ENCODE measurements around the gene OR5AU1. TPM values are rescaled to one million over a fixed set of nuclear protein-coding genes. Genes with fewer than 3 reads are reported as not detected.

The OR5AU1 gene
- total and polyA plus RNA-seq, 2 experiments from 2014 or later = not detected

GRCh38 chr14:21121122-21121521 is 34.7 kb downstream of the OR5AU1 start:
- Histone ChIP-seq H3K27ac (no peak overlapping the region), H3K4me1 (ENCODE audit: insufficient read depth) (no peaks in the 10 kb centered on the region), H3K9me2 (replicated peaks; ENCODE audit: insufficient read depth) (no peaks in the 10 kb centered on the region), H2AFZ (no peak overlapping the region), H3K36me3 (replicated peaks; ENCODE audit: insufficient read depth, low read depth) (no peaks in the 10 kb centered on the region), H3K79me2 (no peaks in the 10 kb centered on the region), H3K4me3 (no peak overlapping the region), H3K27me3 (no peaks in the 10 kb centered on the region), H4K20me1 (ENCODE audit: insufficient read depth, poor library complexity, severe bottlenecking) (no peaks in the 10 kb centered on the region), H3K4me2 (no peak overlapping the region), H3K9me3 (ENCODE audit: low read depth) (no peaks in the 10 kb centered on the region)
- TF ChIP-seq CTCF (IDR thresholded peaks at IDR 0.05; ENCODE audit: poor library complexity) (no peak), EZH2 (IDR thresholded peaks at IDR 0.05; ENCODE audit: borderline replicate concordance) (no peak), EZH2phosphoT487 (IDR thresholded peaks at IDR 0.05; ENCODE audit: low read depth, severe bottlenecking, unreplicated experiment) (no peak)
- DNase-seq (ENCODE audit: low spot score) = no peak
- 74% methylated on average over 1 of the region's 1 CpG for WGBS (ENCODE audit: low lambda C conversion rate, missing lambda C conversion rate)

- Histone ChIP-seq H4K20me1 (ENCODE audit: insufficient read depth, poor library complexity, severe bottlenecking) (no peaks in the 10 kb centered on the region), H3K27me3 (no peaks in the 10 kb centered on the region), H3K9me2 (replicated peaks; ENCODE audit: insufficient read depth) (no peaks in the 10 kb centered on the region), H3K27ac (no peak overlapping the region), H3K9me3 (ENCODE audit: low read depth) (no peaks in the 10 kb centered on the region), H3K4me3 (no peak overlapping the region), H3K36me3 (replicated peaks; ENCODE audit: insufficient read depth, low read depth) (no peaks in the 10 kb centered on the region), H3K4me2 (no peak overlapping the region), H3K79me2 (no peaks in the 10 kb centered on the region), H2AFZ (no peak overlapping the region), H3K4me1 (ENCODE audit: insufficient read depth) (no peaks in the 10 kb centered on the region)
- 84% methylated on average over 6 of the region's 6 CpGs for WGBS (ENCODE audit: low lambda C conversion rate, missing lambda C conversion rate)
- no peak for DNase-seq (ENCODE audit: low spot score)
- TF ChIP-seq CTCF (IDR thresholded peaks at IDR 0.05; ENCODE audit: poor library complexity) (no peak), EZH2phosphoT487 (IDR thresholded peaks at IDR 0.05; ENCODE audit: low read depth, severe bottlenecking, unreplicated experiment) (no peak), EZH2 (IDR thresholded peaks at IDR 0.05; ENCODE audit: borderline replicate concordance) (no peak)
Observed at GRCh38 chr14:21120686-21121085, 35.2 kb downstream of the OR5AU1 start.

- Histone ChIP-seq H2AFZ (no peak overlapping the region), H3K27me3 (no peaks in the 10 kb centered on the region), H3K27ac (no peak overlapping the region), H3K9me2 (replicated peaks; ENCODE audit: insufficient read depth) (no peaks in the 10 kb centered on the region), H4K20me1 (ENCODE audit: insufficient read depth, poor library complexity, severe bottlenecking) (no peaks in the 10 kb centered on the region), H3K9me3 (ENCODE audit: low read depth) (no peaks in the 10 kb centered on the region), H3K4me1 (ENCODE audit: insufficient read depth) (no peaks in the 10 kb centered on the region), H3K79me2 (no peaks in the 10 kb centered on the region), H3K4me3 (no peak overlapping the region), H3K36me3 (replicated peaks; ENCODE audit: insufficient read depth, low read depth) (no peaks in the 10 kb centered on the region), H3K4me2 (no peak overlapping the region)
- 96% methylated on average over 3 of the region's 3 CpGs for WGBS (ENCODE audit: low lambda C conversion rate, missing lambda C conversion rate)
- DNase-seq (ENCODE audit: low spot score) = no peak
- no peak for TF ChIP-seq EZH2 (IDR thresholded peaks at IDR 0.05; ENCODE audit: borderline replicate concordance)
- TF ChIP-seq EZH2phosphoT487 (IDR thresholded peaks at IDR 0.05; ENCODE audit: low read depth, severe bottlenecking, unreplicated experiment) = no peak
- no peak for TF ChIP-seq CTCF (IDR thresholded peaks at IDR 0.05; ENCODE audit: poor library complexity)
Observed at GRCh38 chr14:21118933-21119332, 36.9 kb downstream of the OR5AU1 start.

GRCh38 chr14:21113369-21113768 is 42.5 kb downstream of the OR5AU1 start:
- DNase-seq (ENCODE audit: low spot score) = no peak
- Histone ChIP-seq H3K4me1 (ENCODE audit: insufficient read depth) (no peaks in the 10 kb centered on the region), H3K27me3 (no peaks in the 10 kb centered on the region), H3K79me2 (no peaks in the 10 kb centered on the region), H3K36me3 (replicated peaks; ENCODE audit: insufficient read depth, low read depth) (no peaks in the 10 kb centered on the region), H3K9me3 (ENCODE audit: low read depth) (no peaks in the 10 kb centered on the region), H4K20me1 (ENCODE audit: insufficient read depth, poor library complexity, severe bottlenecking) (no peaks in the 10 kb centered on the region), H3K4me2 (no peak overlapping the region), H2AFZ (no peak overlapping the region), H3K4me3 (no peak overlapping the region), H3K9me2 (replicated peaks; ENCODE audit: insufficient read depth) (no peaks in the 10 kb centered on the region), H3K27ac (no peak overlapping the region)
- WGBS (ENCODE audit: low lambda C conversion rate, missing lambda C conversion rate) = 95% methylated on average over 2 of the region's 2 CpGs
- no peak for TF ChIP-seq EZH2 (IDR thresholded peaks at IDR 0.05; ENCODE audit: borderline replicate concordance)
- TF ChIP-seq CTCF (IDR thresholded peaks at IDR 0.05; ENCODE audit: poor library complexity) = no peak
- TF ChIP-seq EZH2phosphoT487 (IDR thresholded peaks at IDR 0.05; ENCODE audit: low read depth, severe bottlenecking, unreplicated experiment) = no peak

Data from hepatocyte (in vitro differentiated cells).